Measurements from ENCODE around the gene MKNK1.
A peak's percentile ranks its signal among the peaks of the same experiment; 100 is the strongest.
"Not testable (repeated sequence)": the region's sequence is repeated elsewhere in the genome, so short reads cannot be mapped to it uniquely, and the experiment has no call there.

The MKNK1 gene

GRCh38 chr1:46603858-46604549 lies at the start of gene MKNK1:
Gene MKNK1, minus strand, starts transcription at chr1:46604268. Its CDS starts 20,941 bp downstream, at chr1:46583327.
- DNase-seq (ENCODE audit: low read depth, low spot score): peak; percentile 94

- no peak for DNase-seq (ENCODE audit: low read depth, low spot score)
Observed at GRCh38 chr1:46653405-46653958, 49.4 kb upstream of the MKNK1 start.

GRCh38 chr1:46652321-46653100 lies 48.4 kb upstream of the MKNK1 start:
- DNase-seq (ENCODE audit: low read depth, low spot score): no peak

GRCh38 chr1:46651152-46651551 lies 47.1 kb upstream of the MKNK1 start:
- DNase-seq (ENCODE audit: low read depth, low spot score): not testable (repeated sequence)

- DNase-seq (ENCODE audit: low read depth, low spot score): no peak
Observed at GRCh38 chr1:46650491-46650890, 46.4 kb upstream of the MKNK1 start.

GRCh38 chr1:46649764-46650163 lies 45.7 kb upstream of the MKNK1 start:
- DNase-seq (ENCODE audit: low read depth, low spot score): no peak

GRCh38 chr1:46647611-46648010 lies 43.5 kb upstream of the MKNK1 start:
- no peak for DNase-seq (ENCODE audit: low read depth, low spot score)

- DNase-seq (ENCODE audit: low read depth, low spot score): no peak
Observed at GRCh38 chr1:46646844-46647243, 42.8 kb upstream of the MKNK1 start.

- DNase-seq (ENCODE audit: low read depth, low spot score): no peak
Observed at GRCh38 chr1:46646331-46646730, 42.3 kb upstream of the MKNK1 start.

- DNase-seq (ENCODE audit: low read depth, low spot score): no peak
Observed at GRCh38 chr1:46645815-46646214, 41.7 kb upstream of the MKNK1 start.

- DNase-seq (ENCODE audit: low read depth, low spot score): no peak
Observed at GRCh38 chr1:46643368-46643775, 39.3 kb upstream of the MKNK1 start.

- no peak for DNase-seq (ENCODE audit: low read depth, low spot score)
Observed at GRCh38 chr1:46642115-46642680, 38.1 kb upstream of the MKNK1 start.

- DNase-seq (ENCODE audit: low read depth, low spot score): no peak
Observed at GRCh38 chr1:46639547-46639946, 35.5 kb upstream of the MKNK1 start.

- no peak for DNase-seq (ENCODE audit: low read depth, low spot score)
Observed at GRCh38 chr1:46638921-46639320, 34.9 kb upstream of the MKNK1 start.

- no peak for DNase-seq (ENCODE audit: low read depth, low spot score)
Observed at GRCh38 chr1:46637444-46638083, 33.5 kb upstream of the MKNK1 start.

GRCh38 chr1:46635205-46635604 lies 31.1 kb upstream of the MKNK1 start:
- DNase-seq (ENCODE audit: low read depth, low spot score): no peak

- no peak for DNase-seq (ENCODE audit: low read depth, low spot score)
Observed at GRCh38 chr1:46630719-46631118, 26.7 kb upstream of the MKNK1 start.

GRCh38 chr1:46623743-46624644 lies 19.9 kb upstream of the MKNK1 start:
- DNase-seq (ENCODE audit: low read depth, low spot score): no peak

GRCh38 chr1:46622344-46622743 lies 18.3 kb upstream of the MKNK1 start:
- no peak for DNase-seq (ENCODE audit: low read depth, low spot score)

- no peak for DNase-seq (ENCODE audit: low read depth, low spot score)
Observed at GRCh38 chr1:46621930-46622329, 17.9 kb upstream of the MKNK1 start.
